Astrocyte (in vitro differentiated cells and primary cell): ENCODE data around the gene KIF2A.

ENCODE experiments used
- EZH2 ChIP-seq: IDR thresholded peaks from 2 replicates; pipeline ENCODE4 v1.6.1; 2012; ENCODE audit warnings: mild to moderate bottlenecking, low read length, inconsistent platforms; ENCODE audit not compliant: insufficient read depth
- TF ChIP-seq, protein P1 (sequence below): IDR thresholded peaks from 2 replicates; pipeline ENCODE4 v1.5.1; 2011; ENCODE audit warnings: low read depth, mild to moderate bottlenecking, inconsistent platforms, low read length, moderate library complexity; ENCODE audit not compliant: insufficient read depth

DNA sequence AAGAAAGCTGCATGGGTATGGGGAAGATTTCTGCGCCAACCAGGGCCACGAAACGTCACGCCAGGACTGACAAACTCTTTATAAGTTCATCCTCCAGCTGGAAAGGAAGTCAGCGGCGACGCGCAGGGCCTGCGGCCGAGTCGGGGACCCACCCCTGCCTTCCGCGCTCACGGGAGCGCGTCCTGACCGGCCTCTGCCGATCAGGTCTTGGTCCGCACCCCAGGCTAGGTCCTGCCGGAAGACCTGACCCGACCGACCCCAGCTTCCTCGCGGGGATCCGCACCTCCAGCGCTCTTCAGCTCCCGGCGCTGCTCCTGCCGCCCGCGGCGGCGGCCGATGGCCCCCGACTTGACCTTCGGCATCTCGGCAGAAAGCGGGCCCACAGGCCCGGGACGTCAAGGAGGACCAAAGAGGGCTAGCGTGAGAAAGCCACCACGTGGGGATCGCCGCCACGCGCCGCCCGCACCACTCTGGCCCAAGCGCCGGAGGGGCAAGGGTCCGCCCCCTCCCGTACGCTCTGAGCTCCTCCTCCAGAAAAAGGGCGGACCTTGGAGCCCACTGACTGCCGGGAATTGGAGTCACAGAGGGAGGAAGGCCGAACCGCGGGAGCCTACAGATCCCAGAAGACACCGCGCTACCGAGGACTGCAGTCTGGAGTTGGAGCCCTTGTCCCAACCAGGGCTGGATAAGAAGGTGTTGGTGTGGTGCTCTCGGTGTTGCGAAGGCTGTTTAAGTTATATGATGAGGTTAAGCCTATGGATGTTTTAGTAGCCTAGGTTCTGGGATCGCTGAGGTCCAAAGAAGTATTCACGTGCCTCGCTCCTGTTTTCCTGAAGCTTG is 97.6 kb downstream of the KIF2A start, which contains the start of gene DIMT1:
- TF ChIP-seq, protein P1, sequence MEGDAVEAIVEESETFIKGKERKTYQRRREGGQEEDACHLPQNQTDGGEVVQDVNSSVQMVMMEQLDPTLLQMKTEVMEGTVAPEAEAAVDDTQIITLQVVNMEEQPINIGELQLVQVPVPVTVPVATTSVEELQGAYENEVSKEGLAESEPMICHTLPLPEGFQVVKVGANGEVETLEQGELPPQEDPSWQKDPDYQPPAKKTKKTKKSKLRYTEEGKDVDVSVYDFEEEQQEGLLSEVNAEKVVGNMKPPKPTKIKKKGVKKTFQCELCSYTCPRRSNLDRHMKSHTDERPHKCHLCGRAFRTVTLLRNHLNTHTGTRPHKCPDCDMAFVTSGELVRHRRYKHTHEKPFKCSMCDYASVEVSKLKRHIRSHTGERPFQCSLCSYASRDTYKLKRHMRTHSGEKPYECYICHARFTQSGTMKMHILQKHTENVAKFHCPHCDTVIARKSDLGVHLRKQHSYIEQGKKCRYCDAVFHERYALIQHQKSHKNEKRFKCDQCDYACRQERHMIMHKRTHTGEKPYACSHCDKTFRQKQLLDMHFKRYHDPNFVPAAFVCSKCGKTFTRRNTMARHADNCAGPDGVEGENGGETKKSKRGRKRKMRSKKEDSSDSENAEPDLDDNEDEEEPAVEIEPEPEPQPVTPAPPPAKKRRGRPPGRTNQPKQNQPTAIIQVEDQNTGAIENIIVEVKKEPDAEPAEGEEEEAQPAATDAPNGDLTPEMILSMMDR, result no peak
- TF ChIP-seq EZH2, result no peak
